ENCODE data around the gene SNAPC5.

DNA sequence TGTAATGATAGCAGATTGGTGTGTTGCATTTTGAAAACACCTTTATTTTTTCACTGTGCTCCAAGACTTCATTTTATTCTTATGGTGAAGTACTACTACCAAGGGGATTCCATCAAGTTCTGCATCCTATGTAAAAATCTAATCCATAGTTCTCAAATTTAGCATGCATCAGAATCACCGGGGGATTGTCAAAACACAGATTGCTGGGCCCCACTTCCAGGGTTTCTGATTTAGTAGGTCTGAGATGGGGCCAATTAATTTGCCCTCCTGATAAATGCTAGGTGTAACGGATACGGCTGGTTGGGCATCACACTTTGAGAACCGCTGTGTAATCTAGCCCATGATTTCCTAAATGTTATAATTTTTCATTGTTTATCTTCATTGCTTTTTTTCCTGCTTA, 8.3 kb upstream of the SNAPC5 start:
- no peak for TF ChIP-seq EZH2phosphoT487 (IDR thresholded peaks at IDR 0.05; ENCODE audit: borderline replicate concordance, low read length)
- TF ChIP-seq, protein P1, sequence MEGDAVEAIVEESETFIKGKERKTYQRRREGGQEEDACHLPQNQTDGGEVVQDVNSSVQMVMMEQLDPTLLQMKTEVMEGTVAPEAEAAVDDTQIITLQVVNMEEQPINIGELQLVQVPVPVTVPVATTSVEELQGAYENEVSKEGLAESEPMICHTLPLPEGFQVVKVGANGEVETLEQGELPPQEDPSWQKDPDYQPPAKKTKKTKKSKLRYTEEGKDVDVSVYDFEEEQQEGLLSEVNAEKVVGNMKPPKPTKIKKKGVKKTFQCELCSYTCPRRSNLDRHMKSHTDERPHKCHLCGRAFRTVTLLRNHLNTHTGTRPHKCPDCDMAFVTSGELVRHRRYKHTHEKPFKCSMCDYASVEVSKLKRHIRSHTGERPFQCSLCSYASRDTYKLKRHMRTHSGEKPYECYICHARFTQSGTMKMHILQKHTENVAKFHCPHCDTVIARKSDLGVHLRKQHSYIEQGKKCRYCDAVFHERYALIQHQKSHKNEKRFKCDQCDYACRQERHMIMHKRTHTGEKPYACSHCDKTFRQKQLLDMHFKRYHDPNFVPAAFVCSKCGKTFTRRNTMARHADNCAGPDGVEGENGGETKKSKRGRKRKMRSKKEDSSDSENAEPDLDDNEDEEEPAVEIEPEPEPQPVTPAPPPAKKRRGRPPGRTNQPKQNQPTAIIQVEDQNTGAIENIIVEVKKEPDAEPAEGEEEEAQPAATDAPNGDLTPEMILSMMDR (conservative IDR thresholded peaks at IDR 0.05; ENCODE audit: low read depth, low read length): no peak

Data from PC-3 (cell line).